HepG2 (cell line): Measurements from ENCODE around the gene RRP12. TPM values are rescaled to one million over a fixed set of nuclear protein-coding genes. Genes with fewer than 3 reads are reported as not detected.
A peak's percentile ranks its signal among the peaks of the same experiment; 100 is the strongest.

Experiments used
- KDM2A ChIP-seq: sonication (generic); formaldehyde crosslinking; IDR thresholded peaks from 2 replicates; pipeline ENCODE4 v1.4.0; 2020; ENCODE audit warnings: low read depth, missing genetic modification reagents, borderline replicate concordance
- PHF8 ChIP-seq: sonication (generic); formaldehyde crosslinking; IDR thresholded peaks from 2 replicates; pipeline ENCODE4 v1.5.0; 2020; ENCODE audit warnings: missing genetic modification reagents
- POLR2A ChIP-seq, 2 experiments: IDR thresholded peaks; 2 replicates each; pipeline ENCODE4 v1.6.1; 2011; ENCODE audit warnings: low read depth in 2 of 2, low read length in 2 of 2, mild to moderate bottlenecking in 1 of 2, moderate library complexity in 1 of 2; ENCODE audit not compliant: insufficient read depth in 1 of 2
- SP2 ChIP-seq: sonication (generic); formaldehyde crosslinking; IDR thresholded peaks from 2 replicates; pipeline ENCODE4 v1.5.1; 2020; ENCODE audit warnings: mild to moderate bottlenecking, missing genetic modification reagents
- WIZ ChIP-seq: sonication (generic); formaldehyde crosslinking; IDR thresholded peaks from 2 replicates; pipeline ENCODE4 v1.5.1; 2020; ENCODE audit warnings: mild to moderate bottlenecking, missing genetic modification reagents
- ZBTB46 ChIP-seq: sonication (generic); formaldehyde crosslinking; IDR thresholded peaks from 2 replicates; pipeline ENCODE4 v1.4.0; 2020; ENCODE audit warnings: mild to moderate bottlenecking, missing genetic modification reagents, borderline replicate concordance
- polyA plus RNA-seq, 8 experiments: library from polyadenylated mRNA; depleted of rRNA in 3 of 8; stranded (reverse) in 7 of 8; unstranded in 1 of 8; fragments of >200 nt; fragmentation: Illumina TruSeq in 4 of 8; extraction: Trizol in 4 of 8; gene quantifications; 2 replicates each; pipeline versions ENCODE4 v1.2.1 to v1.2.3, GENCODE V29; 2011 to 2016; ENCODE audit warnings: low read depth in 4 of 8, missing spikeins in 1 of 8, mixed read lengths in 1 of 8; ENCODE audit not compliant: insufficient read depth in 1 of 8
- total RNA-seq, 5 experiments: library from RNA; depleted of rRNA; stranded (reverse); fragments of >200 nt; fragmentation: Illumina TruSeq; extraction: Trizol; gene quantifications; 2 replicates each; pipeline ENCODE4 v1.2.3, GENCODE V29; 2016; ENCODE audit warnings: low read depth in 1 of 5
- TF ChIP-seq, protein P1 (sequence below): sonication (generic); formaldehyde crosslinking; IDR thresholded peaks from 2 replicates; pipeline ENCODE4 v1.4.0; 2020; ENCODE audit warnings: mild to moderate bottlenecking, missing genetic modification reagents, borderline replicate concordance
- TF ChIP-seq, protein P2 (sequence below): IDR thresholded peaks from 2 replicates; pipeline ENCODE4 v1.6.1; 2016; ENCODE audit warnings: low read depth, control low read depth
- TF ChIP-seq, protein P3 (sequence below): sonication (generic); formaldehyde crosslinking; IDR thresholded peaks from 2 replicates; pipeline ENCODE4 v1.8.1; 2023; ENCODE audit warnings: mild to moderate bottlenecking, moderate library complexity, missing genetic modification reagents

RRP12 gene
- total and polyA plus RNA-seq, 2 of the 13 experiments (the other 11 are each of a cell fraction or from before 2014, with no cell fraction given): 13.2 to 39.4 TPM

GRCh38 chr10:97400665-97401454, at the start of gene RRP12 (continued):
- TF ChIP-seq, protein P1, sequence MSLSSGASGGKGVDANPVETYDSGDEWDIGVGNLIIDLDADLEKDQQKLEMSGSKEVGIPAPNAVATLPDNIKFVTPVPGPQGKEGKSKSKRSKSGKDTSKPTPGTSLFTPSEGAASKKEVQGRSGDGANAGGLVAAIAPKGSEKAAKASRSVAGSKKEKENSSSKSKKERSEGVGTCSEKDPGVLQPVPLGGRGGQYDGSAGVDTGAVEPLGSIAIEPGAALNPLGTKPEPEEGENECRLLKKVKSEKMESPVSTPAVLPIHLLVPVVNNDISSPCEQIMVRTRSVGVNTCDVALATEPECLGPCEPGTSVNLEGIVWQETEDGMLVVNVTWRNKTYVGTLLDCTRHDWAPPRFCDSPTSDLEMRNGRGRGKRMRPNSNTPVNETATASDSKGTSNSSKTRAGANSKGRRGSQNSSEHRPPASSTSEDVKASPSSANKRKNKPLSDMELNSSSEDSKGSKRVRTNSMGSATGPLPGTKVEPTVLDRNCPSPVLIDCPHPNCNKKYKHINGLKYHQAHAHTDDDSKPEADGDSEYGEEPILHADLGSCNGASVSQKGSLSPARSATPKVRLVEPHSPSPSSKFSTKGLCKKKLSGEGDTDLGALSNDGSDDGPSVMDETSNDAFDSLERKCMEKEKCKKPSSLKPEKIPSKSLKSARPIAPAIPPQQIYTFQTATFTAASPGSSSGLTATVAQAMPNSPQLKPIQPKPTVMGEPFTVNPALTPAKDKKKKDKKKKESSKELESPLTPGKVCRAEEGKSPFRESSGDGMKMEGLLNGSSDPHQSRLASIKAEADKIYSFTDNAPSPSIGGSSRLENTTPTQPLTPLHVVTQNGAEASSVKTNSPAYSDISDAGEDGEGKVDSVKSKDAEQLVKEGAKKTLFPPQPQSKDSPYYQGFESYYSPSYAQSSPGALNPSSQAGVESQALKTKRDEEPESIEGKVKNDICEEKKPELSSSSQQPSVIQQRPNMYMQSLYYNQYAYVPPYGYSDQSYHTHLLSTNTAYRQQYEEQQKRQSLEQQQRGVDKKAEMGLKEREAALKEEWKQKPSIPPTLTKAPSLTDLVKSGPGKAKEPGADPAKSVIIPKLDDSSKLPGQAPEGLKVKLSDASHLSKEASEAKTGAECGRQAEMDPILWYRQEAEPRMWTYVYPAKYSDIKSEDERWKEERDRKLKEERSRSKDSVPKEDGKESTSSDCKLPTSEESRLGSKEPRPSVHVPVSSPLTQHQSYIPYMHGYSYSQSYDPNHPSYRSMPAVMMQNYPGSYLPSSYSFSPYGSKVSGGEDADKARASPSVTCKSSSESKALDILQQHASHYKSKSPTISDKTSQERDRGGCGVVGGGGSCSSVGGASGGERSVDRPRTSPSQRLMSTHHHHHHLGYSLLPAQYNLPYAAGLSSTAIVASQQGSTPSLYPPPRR: no peak
- TF ChIP-seq WIZ: no peak
- no peak for TF ChIP-seq KDM2A (CRISPR knock-in tag)
- no peak for TF ChIP-seq ZBTB46 (CRISPR knock-in tag)
- TF ChIP-seq PHF8: peak; percentile 66
- TF ChIP-seq, protein P2, sequence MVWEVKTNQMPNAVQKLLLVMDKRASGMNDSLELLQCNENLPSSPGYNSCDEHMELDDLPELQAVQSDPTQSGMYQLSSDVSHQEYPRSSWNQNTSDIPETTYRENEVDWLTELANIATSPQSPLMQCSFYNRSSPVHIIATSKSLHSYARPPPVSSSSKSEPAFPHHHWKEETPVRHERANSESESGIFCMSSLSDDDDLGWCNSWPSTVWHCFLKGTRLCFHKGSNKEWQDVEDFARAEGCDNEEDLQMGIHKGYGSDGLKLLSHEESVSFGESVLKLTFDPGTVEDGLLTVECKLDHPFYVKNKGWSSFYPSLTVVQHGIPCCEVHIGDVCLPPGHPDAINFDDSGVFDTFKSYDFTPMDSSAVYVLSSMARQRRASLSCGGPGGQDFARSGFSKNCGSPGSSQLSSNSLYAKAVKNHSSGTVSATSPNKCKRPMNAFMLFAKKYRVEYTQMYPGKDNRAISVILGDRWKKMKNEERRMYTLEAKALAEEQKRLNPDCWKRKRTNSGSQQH (CRISPR knock-in tag): peak; percentile 93
- peak; percentile 61 to 81; a peak in 3 of 4 replicates for TF ChIP-seq POLR2A (IDR thresholded peaks at IDR 0.05; ENCODE audit: insufficient read depth in 1 of 2, low read depth in 2 of 2, low read length in 2 of 2)
- TF ChIP-seq, protein P3, sequence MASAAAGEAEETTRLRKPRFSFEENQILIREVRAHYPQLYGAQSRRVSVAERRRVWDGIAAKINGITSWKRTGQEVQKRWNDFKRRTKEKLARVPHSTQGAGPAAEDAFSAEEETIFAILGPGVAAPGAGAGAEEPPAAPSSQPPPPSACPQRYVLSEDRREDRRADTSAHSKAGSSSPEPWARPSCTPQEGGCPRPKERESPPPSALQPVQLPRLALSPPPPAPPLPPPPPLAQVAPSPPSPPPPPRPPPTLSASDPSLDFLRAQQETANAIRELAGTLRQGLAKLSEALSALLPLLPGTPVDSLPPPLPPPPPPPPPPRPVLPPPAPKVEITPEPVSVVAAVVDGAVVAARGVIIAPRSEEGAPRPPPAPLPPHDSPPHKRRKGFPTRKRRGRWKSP: no peak
- TF ChIP-seq SP2 (CRISPR knock-in tag): 0 out of 2 replicates have a peak, but pooled peaks have one; percentile 26
